GM19324 (cell line): Measurements from ENCODE around the gene SRP54.
"Not testable (repeated sequence)": the region's sequence is repeated elsewhere in the genome, so short reads cannot be mapped to it uniquely, and the experiment has no call there.

ENCODE experiments used
- ATAC-seq: cut with Tn5 transposase; IDR thresholded peaks from one replicate; pipeline ENCODE4 v1.9.1; 2021; ENCODE audit warnings: mild to moderate bottlenecking, moderate library complexity; ENCODE audit not compliant: unreplicated experiment, low FRiP score

Gene SRP54

GRCh38 chr14:34982421-34983147, at the start of gene SRP54:
Gene SRP54, plus strand, starts transcription at chr14:34982992. Its CDS starts 13,718 bp downstream, at chr14:34996710.
- ATAC-seq, result peak; percentile 92

- ATAC-seq, result no peak
Measured at GRCh38 chr14:34933301-34933700, 49.5 kb upstream of the SRP54 start.

- no peak for ATAC-seq
Measured at GRCh38 chr14:34935488-34935887, 47.3 kb upstream of the SRP54 start.

- no peak for ATAC-seq
Measured at GRCh38 chr14:34937442-34937841, 45.4 kb upstream of the SRP54 start.

GRCh38 chr14:34937876-34938275, 44.9 kb upstream of the SRP54 start:
- ATAC-seq, result no peak

GRCh38 chr14:34943506-34943905, 39.3 kb upstream of the SRP54 start:
- ATAC-seq, result no peak

GRCh38 chr14:34944744-34945143, 38.0 kb upstream of the SRP54 start:
- no peak for ATAC-seq

- ATAC-seq, result no peak
Measured at GRCh38 chr14:34946699-34947098, 36.1 kb upstream of the SRP54 start.

- no peak for ATAC-seq
Measured at GRCh38 chr14:34951286-34951685, 31.5 kb upstream of the SRP54 start.

GRCh38 chr14:34956931-34957330, 25.9 kb upstream of the SRP54 start:
- ATAC-seq, result no peak

GRCh38 chr14:34957771-34958286, 25.0 kb upstream of the SRP54 start:
- ATAC-seq, result no peak

- ATAC-seq, result not testable (repeated sequence)
Measured at GRCh38 chr14:34962106-34962505, 20.7 kb upstream of the SRP54 start.

GRCh38 chr14:34964977-34965764, 17.6 kb upstream of the SRP54 start:
- no peak for ATAC-seq

- no peak for ATAC-seq
Measured at GRCh38 chr14:34965912-34966311, 16.9 kb upstream of the SRP54 start.

GRCh38 chr14:34966413-34966812, 16.4 kb upstream of the SRP54 start:
- ATAC-seq, result peak; percentile 81

- no peak for ATAC-seq
Measured at GRCh38 chr14:34970665-34971064, 12.1 kb upstream of the SRP54 start.

- ATAC-seq, result no peak
Measured at GRCh38 chr14:34971381-34971780, 11.4 kb upstream of the SRP54 start.

GRCh38 chr14:34971801-34972200, 11.0 kb upstream of the SRP54 start:
- ATAC-seq, result no peak

GRCh38 chr14:34978444-34978843, 4.3 kb upstream of the SRP54 start:
- no peak for ATAC-seq

GRCh38 chr14:34980337-34980900, 2.4 kb upstream of the SRP54 start:
- ATAC-seq, result no peak

GRCh38 chr14:34981743-34982420, 910 bp upstream of the SRP54 start:
- ATAC-seq, result peak; percentile 2
